ENCODE measurements around the gene RSPH1.

Gene RSPH1

GRCh38 chr21:42490720-42491119 is 5.3 kb downstream of the RSPH1 start:
- no peak overlapping the region for H3K4me3 ChIP-seq (ENCODE audit: low read depth, low read length)
- TF ChIP-seq CTCF (IDR thresholded peaks at IDR 0.05; ENCODE audit: insufficient read depth, low read depth, low read length, missing control alignments): no peak
- DNase-seq (ENCODE audit: low read depth): no peak

GRCh38 chr21:42489991-42490390 is 6.0 kb downstream of the RSPH1 start:
- no peak for TF ChIP-seq CTCF (IDR thresholded peaks at IDR 0.05; ENCODE audit: insufficient read depth, low read depth, low read length, missing control alignments)
- H3K4me3 ChIP-seq (ENCODE audit: low read depth, low read length): no peak overlapping the region
- DNase-seq (ENCODE audit: low read depth): no peak

GRCh38 chr21:42489006-42489563 is 6.9 kb downstream of the RSPH1 start:
- no peak overlapping the region for H3K4me3 ChIP-seq (ENCODE audit: low read depth, low read length)
- no peak for TF ChIP-seq CTCF (IDR thresholded peaks at IDR 0.05; ENCODE audit: insufficient read depth, low read depth, low read length, missing control alignments)

GRCh38 chr21:42486531-42486930 is 9.5 kb downstream of the RSPH1 start:
- H3K4me3 ChIP-seq (ENCODE audit: low read depth, low read length): no peak overlapping the region
- DNase-seq (ENCODE audit: low read depth): no peak
- TF ChIP-seq CTCF (IDR thresholded peaks at IDR 0.05; ENCODE audit: insufficient read depth, low read depth, low read length, missing control alignments): no peak

More at GRCh38 chr21:42489006-42489563, 6.9 kb downstream of the RSPH1 start:
- no peak for DNase-seq (ENCODE audit: low read depth)

GRCh38 chr21:42486072-42486471 is 10.0 kb downstream of the RSPH1 start:
- no peak for DNase-seq (ENCODE audit: low read depth)
- H3K4me3 ChIP-seq (ENCODE audit: low read depth, low read length): no peak overlapping the region
- TF ChIP-seq CTCF (IDR thresholded peaks at IDR 0.05; ENCODE audit: insufficient read depth, low read depth, low read length, missing control alignments): no peak

- DNase-seq (ENCODE audit: low read depth): no peak
- no peak overlapping the region for H3K4me3 ChIP-seq (ENCODE audit: low read depth, low read length)
- no peak for TF ChIP-seq CTCF (IDR thresholded peaks at IDR 0.05; ENCODE audit: insufficient read depth, low read depth, low read length, missing control alignments)
Observed at GRCh38 chr21:42484966-42485365, 11.1 kb downstream of the RSPH1 start.

- no peak for DNase-seq (ENCODE audit: low read depth)
- TF ChIP-seq CTCF (IDR thresholded peaks at IDR 0.05; ENCODE audit: insufficient read depth, low read depth, low read length, missing control alignments): no peak
- H3K4me3 ChIP-seq (ENCODE audit: low read depth, low read length): no peak overlapping the region
Observed at GRCh38 chr21:42481169-42481568, 14.9 kb downstream of the RSPH1 start.

Data from GM12865 (cell line).